Measurements from ENCODE around the gene KIF18B. TPM values are rescaled to one million over a fixed set of nuclear protein-coding genes. Genes with fewer than 3 reads are reported as not detected.

The KIF18B gene
- total and polyA plus RNA-seq, 2 donors (not counting 1 experiment from before 2014, with no cell fraction given): 0.44 to 0.48 TPM

DNA sequence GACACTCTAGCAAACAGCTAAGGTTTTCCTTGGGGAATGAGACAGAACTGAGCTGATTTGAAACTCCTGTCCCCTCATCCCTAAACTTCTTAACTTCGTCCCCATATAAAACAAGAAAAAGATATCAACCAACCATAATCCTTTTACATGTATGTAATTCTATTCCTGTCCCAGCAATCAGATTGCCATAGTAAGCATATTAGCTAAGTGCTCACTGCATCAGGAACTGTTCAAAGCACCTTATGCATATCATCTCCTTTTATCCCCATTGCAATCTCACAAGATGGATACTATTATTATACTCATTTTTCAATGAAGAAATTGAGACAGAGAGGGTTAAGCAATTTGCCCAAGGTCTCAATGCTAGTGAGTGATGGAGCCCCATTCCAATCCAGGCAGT is 6.8 kb downstream of the KIF18B start:
- no peak for ATAC-seq (ENCODE audit: low read depth)
- 88% methylated on average over 1 of the region's 1 CpG for WGBS (ENCODE audit: insufficient coverage)
- Histone ChIP-seq H4K20me1 (ENCODE audit: control insufficient read depth, insufficient read depth, low read length, poor library complexity, severe bottlenecking) (no peaks in the 10 kb centered on the region), H2AFZ (ENCODE audit: insufficient read depth, low read depth, low read length, poor library complexity, severe bottlenecking) (no peak overlapping the region), H3K9me3 (ENCODE audit: control extremely low read depth in 1 of 3, control insufficient read depth in 2 of 3, insufficient read depth in 1 of 3, low read length in 2 of 3) (peaks cover 0 to 5% (median 0%) of the 10 kb centered on the region in 3 donors), H3K4me2 (replicated peaks; ENCODE audit: low read depth, low read length, poor library complexity, severe bottlenecking) (no peak overlapping the region), H3K27ac (ENCODE audit: low read length in 2 of 2) (no peak overlapping the region), H3K79me2 (ENCODE audit: control insufficient read depth, insufficient read depth, low read length) (peaks cover 34% of the 10 kb centered on the region), H3K4me3 (ENCODE audit: control extremely low read depth in 1 of 5, extremely low read depth in 1 of 5, insufficient read depth in 1 of 5, low read depth in 2 of 5, low read length in 4 of 5) (no peak overlapping the region), H3K9ac (ENCODE audit: low read length) (no peak overlapping the region), H3K36me3 (replicated peaks in 1 of 2; ENCODE audit: control extremely low read depth in 1 of 2, control insufficient read depth in 1 of 2, extremely low read depth in 1 of 2, insufficient read depth in 2 of 2, low read length in 1 of 2) (no peaks in the 10 kb centered on the region), H3K4me1 (ENCODE audit: control insufficient read depth in 2 of 2, insufficient read depth in 2 of 2, low read length in 2 of 2) (no peaks in the 10 kb centered on the region), H3K27me3 (replicated peaks in 1 of 4; ENCODE audit: control extremely low read depth in 1 of 4, control insufficient read depth in 3 of 4, insufficient read depth in 4 of 4, low read length in 3 of 4) (no peaks in the 10 kb centered on the region)
- ChIA-PET POLR2A (no interaction called here), CTCF (interaction anchor here (1.7 kb wide), 1 partner anchor 82 kb away, joined by 4 read pairs; no protein-coding TSS in a partner anchor)
- no peak overlapping the region for H3K27ac Mint-ChIP-seq
- no peak for DNase-seq
- no peak overlapping the region for H3K4me3 Mint-ChIP-seq
- TF ChIP-seq CTCF (IDR thresholded peaks at IDR 0.05): no peak
- no peak for TF ChIP-seq EZH2 (IDR thresholded peaks at IDR 0.05; ENCODE audit: borderline replicate concordance, insufficient read depth, low read depth, low read length, poor library complexity, severe bottlenecking)
- intact Hi-C loops (cut with micrococcal nuclease): no loop called here
- H3K9me3 Mint-ChIP-seq (ENCODE audit: insufficient read depth): peaks cover 3% of the 10 kb centered on the region
- H3K27me3 Mint-ChIP-seq: no peaks in the 10 kb centered on the region
- no peaks in the 10 kb centered on the region for H3K4me1 Mint-ChIP-seq

DNA sequence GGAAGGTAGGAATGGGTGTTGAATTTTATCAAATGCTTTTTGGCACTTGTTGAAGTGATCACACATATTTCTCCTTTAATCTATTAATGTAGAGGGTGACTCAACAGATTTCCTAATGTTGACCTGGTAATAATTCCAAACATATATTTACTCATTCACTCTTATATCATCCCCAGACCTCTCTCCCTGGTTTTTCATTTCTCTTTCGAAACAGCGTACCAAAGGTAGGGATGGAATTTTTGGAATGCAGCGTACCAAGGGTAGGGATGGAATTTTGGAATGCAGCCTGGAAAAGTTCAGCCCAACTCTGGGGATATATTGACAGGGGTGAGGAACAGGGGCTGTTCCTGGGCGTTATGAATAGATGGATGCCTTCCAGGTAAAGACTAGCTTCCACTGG is 7.3 kb downstream of the KIF18B start:
- Histone ChIP-seq H3K4me1 (ENCODE audit: control insufficient read depth in 2 of 2, insufficient read depth in 2 of 2, low read length in 2 of 2) (no peaks in the 10 kb centered on the region), H3K4me3 (ENCODE audit: control extremely low read depth in 1 of 5, extremely low read depth in 1 of 5, insufficient read depth in 1 of 5, low read depth in 2 of 5, low read length in 4 of 5) (no peak overlapping the region), H2AFZ (ENCODE audit: insufficient read depth, low read depth, low read length, poor library complexity, severe bottlenecking) (no peak overlapping the region), H3K9me3 (ENCODE audit: control extremely low read depth in 1 of 3, control insufficient read depth in 2 of 3, insufficient read depth in 1 of 3, low read length in 2 of 3) (peaks cover 0 to 5% (median 0%) of the 10 kb centered on the region in 3 donors), H3K79me2 (ENCODE audit: control insufficient read depth, insufficient read depth, low read length) (peaks cover 31% of the 10 kb centered on the region), H3K27me3 (replicated peaks in 1 of 4; ENCODE audit: control extremely low read depth in 1 of 4, control insufficient read depth in 3 of 4, insufficient read depth in 4 of 4, low read length in 3 of 4) (no peaks in the 10 kb centered on the region), H3K9ac (ENCODE audit: low read length) (no peak overlapping the region), H3K27ac (ENCODE audit: low read length in 2 of 2) (no peak overlapping the region), H3K4me2 (replicated peaks; ENCODE audit: low read depth, low read length, poor library complexity, severe bottlenecking) (no peak overlapping the region), H4K20me1 (ENCODE audit: control insufficient read depth, insufficient read depth, low read length, poor library complexity, severe bottlenecking) (no peaks in the 10 kb centered on the region), H3K36me3 (replicated peaks in 1 of 2; ENCODE audit: control extremely low read depth in 1 of 2, control insufficient read depth in 1 of 2, extremely low read depth in 1 of 2, insufficient read depth in 2 of 2, low read length in 1 of 2) (no peaks in the 10 kb centered on the region)
- TF ChIP-seq EZH2 (IDR thresholded peaks at IDR 0.05; ENCODE audit: borderline replicate concordance, insufficient read depth, low read depth, low read length, poor library complexity, severe bottlenecking) (no peak), CTCF (IDR thresholded peaks at IDR 0.05) (no peak)
- ATAC-seq (ENCODE audit: low read depth) (no peak), DNase-seq (no peak)
- 100% methylated on average over 1 of the region's 4 CpGs for WGBS (ENCODE audit: insufficient coverage)
- peaks cover 3% of the 10 kb centered on the region for H3K9me3 Mint-ChIP-seq (ENCODE audit: insufficient read depth)
- ChIA-PET POLR2A (interaction anchor here (0.6 kb wide), 1 partner anchor 1102 kb away, joined by 3 read pairs; no protein-coding TSS in a partner anchor), CTCF (interaction anchor here (1.0 to 1.7 kb wide), 2 partner anchors 32 to 82 kb away, joined by 4 to 5 read pairs; no protein-coding TSS in a partner anchor)
- H3K27me3 Mint-ChIP-seq: no peaks in the 10 kb centered on the region
- no peak overlapping the region for H3K4me3 Mint-ChIP-seq
- no peak overlapping the region for H3K27ac Mint-ChIP-seq
- intact Hi-C loops (cut with micrococcal nuclease): no loop called here
- H3K4me1 Mint-ChIP-seq: no peaks in the 10 kb centered on the region
